GM20000 (cell line): Measurements from ENCODE around the gene CD109.

Experiments
- DNase-seq: peaks from one replicate; pipeline ENCODE4 v3.0.0; 2012; ENCODE audit warnings: low spot score
- CTCF ChIP-seq: IDR thresholded peaks from 2 replicates; pipeline ENCODE4 v1.5.1; 2012; ENCODE audit warnings: mild to moderate bottlenecking, control low read depth; ENCODE audit errors: extremely low read depth, missing control alignments

The CD109 gene

GRCh38 chr6:73656531-73657145 is 39.4 kb upstream of the CD109 start:
- no peak for DNase-seq

GRCh38 chr6:73657201-73657600 is 38.8 kb upstream of the CD109 start:
- no peak for DNase-seq
- no peak for TF ChIP-seq CTCF

More at GRCh38 chr6:73656531-73657145, 39.4 kb upstream of the CD109 start:
- TF ChIP-seq CTCF, result no peak

- no peak for TF ChIP-seq CTCF
These were observed 31.3 kb upstream of the CD109 start for GRCh38 chr6:73664701-73665100.

GRCh38 chr6:73665686-73666319 is 30.2 kb upstream of the CD109 start:
- DNase-seq, result no peak
- no peak for TF ChIP-seq CTCF

More at GRCh38 chr6:73664701-73665100, 31.3 kb upstream of the CD109 start:
- DNase-seq, result no peak

- DNase-seq, result no peak
- TF ChIP-seq CTCF, result no peak
These were observed 29.6 kb upstream of the CD109 start for GRCh38 chr6:73666393-73666792.

GRCh38 chr6:73667798-73668197 is 28.2 kb upstream of the CD109 start:
- DNase-seq, result no peak

More at GRCh38 chr6:73667798-73668197, 28.2 kb upstream of the CD109 start:
- TF ChIP-seq CTCF, result no peak
